SK-N-SH (cell line): ENCODE data around the gene PGAP3. TPM values are rescaled to one million over a fixed set of nuclear protein-coding genes. Genes with fewer than 3 reads are reported as not detected.

Source experiments
- CTCF ChIA-PET: fragments of 300-600, 350-600 bp; formaldehyde crosslinking; extraction: SDS; loops from one replicate; lab custom pipeline; 2021; lab: Yijun Ruan, JAX
- POLR2A ChIA-PET: fragments of 350-600 bp; sonication (Branson Sonifier 250); formaldehyde crosslinking; extraction: SDS; loops from one replicate; lab custom pipeline; 2020; ENCODE audit warnings: antibody characterized with exemption, inconsistent platforms; lab: Yijun Ruan, JAX
- DNase-seq: peaks from one replicate; pipeline ENCODE4 v3.0.0; 2012
- H2AFZ ChIP-seq: fragments of 200-600 bp; sonication (generic); 2 replicates; pipeline ENCODE4 v1.8.1; 2016; ENCODE audit warnings: antibody characterized with exemption, mild to moderate bottlenecking, low read depth
- H3F3A ChIP-seq: fragments of 200-600 bp; sonication (generic); replicated peaks from 2 replicates; pipeline ENCODE3; 2016; ENCODE audit warnings: antibody characterized with exemption, mild to moderate bottlenecking; ENCODE audit not compliant: insufficient read depth
- H3K27ac ChIP-seq, 2 experiments: fragments of 200-500 bp in 1 of 2; fragments of 200-600 bp in 1 of 2; sonication (Bioruptor generic) in 1 of 2; sonication (generic), shearing (Covaris generic) in 1 of 2; 2 replicates each; pipeline versions ENCODE4 v1.5.1 to v1.6.1; 2014 to 2016; ENCODE audit warnings: low read depth in 2 of 2, inconsistent platforms in 1 of 2, low read length in 1 of 2, mild to moderate bottlenecking in 1 of 2, mixed read lengths in 1 of 2
- H3K27me3 ChIP-seq: fragments of 200-600 bp; sonication (generic), shearing (Covaris generic); 2 replicates; pipeline ENCODE4 v1.6.1; 2016; ENCODE audit warnings: mixed run types; ENCODE audit not compliant: insufficient read depth
- H3K36me3 ChIP-seq, 2 experiments: fragments of 200-500 bp in 1 of 2; fragments of 200-600 bp in 1 of 2; sonication (Bioruptor generic) in 1 of 2; sonication (generic) in 1 of 2; replicated peaks in 1 of 2; 2 replicates each; pipeline versions ENCODE3 to v1.5.1; 2014 to 2016; ENCODE audit warnings: low read length in 1 of 2, mild to moderate bottlenecking in 1 of 2; ENCODE audit not compliant: insufficient read depth in 2 of 2, control insufficient read depth in 1 of 2
- H3K4me1 ChIP-seq, 2 experiments: fragments of 200-500 bp in 1 of 2; fragments of 200-600 bp in 1 of 2; sonication (Bioruptor generic) in 1 of 2; sonication (generic), shearing (Covaris generic) in 1 of 2; 2 replicates each; pipeline versions ENCODE4 v1.5.1 to v1.6.1; 2014 to 2016; ENCODE audit warnings: low read depth in 1 of 2, low read length in 1 of 2, mixed run types in 1 of 2; ENCODE audit not compliant: insufficient read depth in 2 of 2, control insufficient read depth in 1 of 2
- H3K4me2 ChIP-seq: fragments of 200-600 bp; sonication (generic), shearing (Covaris generic); 2 replicates; pipeline ENCODE4 v1.6.1; 2017; ENCODE audit warnings: mixed run types
- H3K4me3 ChIP-seq, 2 experiments: fragments of 200-500 bp in 1 of 2; fragments of 200-600 bp in 1 of 2; sonication (Bioruptor generic) in 1 of 2; sonication (generic), shearing (Covaris generic) in 1 of 2; 2 replicates each; pipeline versions ENCODE4 v1.5.1 to v1.8.1; 2014 to 2016; ENCODE audit warnings: low read depth in 2 of 2, inconsistent platforms in 1 of 2, low read length in 1 of 2, mild to moderate bottlenecking in 1 of 2, mixed read lengths in 1 of 2, moderate library complexity in 1 of 2
- H3K79me2 ChIP-seq: fragments of 200-600 bp; sonication (generic); 2 replicates; pipeline ENCODE4 v1.8.1; 2017; ENCODE audit warnings: mild to moderate bottlenecking; ENCODE audit not compliant: insufficient read depth
- H3K9ac ChIP-seq: fragments of 200-600 bp; sonication (generic); 2 replicates; pipeline ENCODE4 v1.6.1; 2017; ENCODE audit warnings: mixed run types
- H3K9me2 ChIP-seq: fragments of 200-600 bp; sonication (generic); 2 replicates; pipeline ENCODE4 v1.6.1; 2017; ENCODE audit warnings: mixed run types
- H3K9me3 ChIP-seq: fragments of 200-600 bp; sonication (generic); 2 replicates; pipeline ENCODE4 v1.6.1; 2017; ENCODE audit warnings: mixed run types, mild to moderate bottlenecking, moderate library complexity
- H4K20me1 ChIP-seq: fragments of 200-600 bp; sonication (generic); 2 replicates; pipeline ENCODE4 v1.6.1; 2017; ENCODE audit warnings: mild to moderate bottlenecking, mixed run types; ENCODE audit not compliant: insufficient read depth
- CHD2 ChIP-seq: fragments of 150-350 bp; IDR thresholded peaks from 2 replicates; pipeline ENCODE4 v1.6.1; 2018; ENCODE audit warnings: low read length; ENCODE audit not compliant: partially characterized antibody
- ELF1 ChIP-seq: IDR thresholded peaks from 2 replicates; pipeline ENCODE4 v1.4.0; 2012
- EP300 ChIP-seq, 2 experiments: IDR thresholded peaks; 2 replicates each; pipeline versions ENCODE4 v1.4.0 to v1.6.1; 2012; ENCODE audit warnings: borderline replicate concordance in 1 of 2, low read depth in 1 of 2, low read length in 1 of 2
- FOSL2 ChIP-seq: IDR thresholded peaks from 2 replicates; pipeline ENCODE4 v1.4.0; 2012; ENCODE audit warnings: low read depth, mild to moderate bottlenecking, moderate library complexity, borderline replicate concordance
- FOXJ3 ChIP-seq: sonication (generic); formaldehyde crosslinking; IDR thresholded peaks from 2 replicates; pipeline ENCODE4 v1.5.1; 2020; ENCODE audit warnings: mild to moderate bottlenecking, missing genetic modification reagents
- FOXM1 ChIP-seq: IDR thresholded peaks from 2 replicates; pipeline ENCODE4 v1.4.0; 2012; ENCODE audit warnings: low read depth, mild to moderate bottlenecking
- IRF3 ChIP-seq: fragments of 150-350 bp; IDR thresholded peaks from 2 replicates; pipeline ENCODE4 v1.6.1; 2016; ENCODE audit warnings: mild to moderate bottlenecking, low read depth, low read length
- MAX ChIP-seq: IDR thresholded peaks from 2 replicates; pipeline ENCODE4 v1.4.0; 2012; ENCODE audit warnings: low read depth
- NFIC ChIP-seq: IDR thresholded peaks from 2 replicates; pipeline ENCODE4 v1.4.0; 2012; ENCODE audit warnings: borderline replicate concordance
- NRF1 ChIP-seq: IDR thresholded peaks from 2 replicates; pipeline ENCODE4 v1.6.1; 2012; ENCODE audit warnings: low read depth, mild to moderate bottlenecking, low read length
- PBX3 ChIP-seq: IDR thresholded peaks from 2 replicates; pipeline ENCODE4; 2012
- POLR2AphosphoS5 ChIP-seq: IDR thresholded peaks from 2 replicates; pipeline ENCODE4 v1.6.1; 2012; ENCODE audit warnings: low read depth, low read length
- RAD21 ChIP-seq: IDR thresholded peaks from 2 replicates; pipeline ENCODE4 v1.6.1; 2012; ENCODE audit warnings: mild to moderate bottlenecking, low read length
- RCOR1 ChIP-seq: fragments of 150-350 bp; IDR thresholded peaks from 2 replicates; pipeline ENCODE4 v1.6.1; 2017; ENCODE audit warnings: antibody characterized with exemption, low read length
- TCF12 ChIP-seq: IDR thresholded peaks from 2 replicates; pipeline ENCODE4 v1.4.0; 2012
- USF1 ChIP-seq: IDR thresholded peaks from 2 replicates; pipeline ENCODE4 v1.4.0; 2012; ENCODE audit warnings: low read depth, borderline replicate concordance
- WGBS: methylation state at CpG from one replicate; pipeline ENCODE4 v1.1.6; 2017; ENCODE audit warnings: low lambda C conversion rate; 5-methylcytosine and 5-hydroxymethylcytosine counted together
- polyA plus RNA-seq, 3 experiments: library from polyadenylated mRNA; depleted of rRNA; stranded (reverse); fragments of >200 nt; gene quantifications; 2 replicates each; pipeline ENCODE4 v1.2.3, GENCODE V29; 2012

The PGAP3 gene
- polyA plus RNA-seq, 1 of the 3 experiments (the other 2 are of a cell fraction) = 20.9 TPM

GRCh38 chr17:39641097-39641496 is 46.8 kb downstream of the PGAP3 start:
- no peaks in the 10 kb centered on the region for H3F3A ChIP-seq
- no peaks in the 10 kb centered on the region for H3K9me3 ChIP-seq
- no peak overlapping the region for H2AFZ ChIP-seq
- TF ChIP-seq EP300 (IDR thresholded peaks at IDR 0.05; ENCODE audit: borderline replicate concordance in 1 of 2, low read depth in 1 of 2, low read length in 1 of 2) = no peak
- no peak for TF ChIP-seq POLR2AphosphoS5
- TF ChIP-seq FOXJ3 (CRISPR knock-in tag) = no peak
- TF ChIP-seq IRF3 = no peak
- no peak for TF ChIP-seq USF1
- no peak for TF ChIP-seq RCOR1
- TF ChIP-seq CHD2 = no peak
- TF ChIP-seq ELF1 = no peak
- TF ChIP-seq RAD21 = no peak
- no peak for TF ChIP-seq NFIC
- TF ChIP-seq NRF1 = no peak
- TF ChIP-seq PBX3 = no peak
- no peak for TF ChIP-seq FOSL2
- TF ChIP-seq MAX = no peak
- no peaks in the 10 kb centered on the region for H3K27me3 ChIP-seq
- H3K4me3 ChIP-seq = no peak overlapping the region
- ChIA-PET POLR2A (no interaction called here), CTCF (interaction anchor here (2.1 to 17.4 kb wide), 3 partner anchors 11 to 25 kb away, joined by 6 to 332 read pairs (median 93); partner anchors contain the start of genes PPP1R1B and TCAP)
- H3K4me2 ChIP-seq = no peak overlapping the region
- no peak for DNase-seq
- H4K20me1 ChIP-seq = peaks cover 32% of the 10 kb centered on the region
- H3K9me2 ChIP-seq = no peaks in the 10 kb centered on the region
- no peaks in the 10 kb centered on the region for H3K36me3 ChIP-seq
- 100% methylated on average over 4 of the region's 4 CpGs for WGBS
- H3K27ac ChIP-seq = no peak overlapping the region
- H3K79me2 ChIP-seq = peaks cover 86% of the 10 kb centered on the region
- H3K4me1 ChIP-seq = peaks cover 0 to 23% of the 10 kb centered on the region in 2 experiments; a peak in 2 of 4 replicates
- no peak overlapping the region for H3K9ac ChIP-seq

- Histone ChIP-seq H3K9me3 (no peaks in the 10 kb centered on the region), H3K27me3 (no peaks in the 10 kb centered on the region), H3K79me2 (peaks cover 84% of the 10 kb centered on the region), H3F3A (no peaks in the 10 kb centered on the region), H3K9ac (no peak overlapping the region), H3K27ac (no peak overlapping the region), H3K4me3 (no peak overlapping the region), H3K36me3 (no peaks in the 10 kb centered on the region), H3K4me1 (peaks cover 0 to 24% of the 10 kb centered on the region in 2 experiments; a peak in 2 of 4 replicates), H2AFZ (no peak overlapping the region), H3K9me2 (no peaks in the 10 kb centered on the region), H3K4me2 (no peak overlapping the region), H4K20me1 (peaks cover 29% of the 10 kb centered on the region)
- DNase-seq = no peak
- TF ChIP-seq TCF12 (no peak), FOXM1 (no peak)
- ChIA-PET CTCF (interaction anchor here (2.1 to 17.4 kb wide), 3 partner anchors 12 to 25 kb away, joined by 6 to 332 read pairs (median 93); partner anchors contain the start of genes PPP1R1B and TCAP), POLR2A (no interaction called here)
- 86% methylated on average over 4 of the region's 4 CpGs for WGBS
Measured at GRCh38 chr17:39640591-39641031, 47.2 kb downstream of the PGAP3 start.
